Measurements from ENCODE around the gene HYCC1. TPM values are rescaled to one million over a fixed set of nuclear protein-coding genes. Genes with fewer than 3 reads are reported as not detected.
A peak's percentile ranks its signal among the peaks of the same experiment; 100 is the strongest.

HYCC1 gene
- total and polyA plus RNA-seq, 9 of the 15 experiments (the other 6 are each of a cell fraction or from before 2014, with no cell fraction given): 11.2 to 40.6 (median 37.9) TPM

DNA sequence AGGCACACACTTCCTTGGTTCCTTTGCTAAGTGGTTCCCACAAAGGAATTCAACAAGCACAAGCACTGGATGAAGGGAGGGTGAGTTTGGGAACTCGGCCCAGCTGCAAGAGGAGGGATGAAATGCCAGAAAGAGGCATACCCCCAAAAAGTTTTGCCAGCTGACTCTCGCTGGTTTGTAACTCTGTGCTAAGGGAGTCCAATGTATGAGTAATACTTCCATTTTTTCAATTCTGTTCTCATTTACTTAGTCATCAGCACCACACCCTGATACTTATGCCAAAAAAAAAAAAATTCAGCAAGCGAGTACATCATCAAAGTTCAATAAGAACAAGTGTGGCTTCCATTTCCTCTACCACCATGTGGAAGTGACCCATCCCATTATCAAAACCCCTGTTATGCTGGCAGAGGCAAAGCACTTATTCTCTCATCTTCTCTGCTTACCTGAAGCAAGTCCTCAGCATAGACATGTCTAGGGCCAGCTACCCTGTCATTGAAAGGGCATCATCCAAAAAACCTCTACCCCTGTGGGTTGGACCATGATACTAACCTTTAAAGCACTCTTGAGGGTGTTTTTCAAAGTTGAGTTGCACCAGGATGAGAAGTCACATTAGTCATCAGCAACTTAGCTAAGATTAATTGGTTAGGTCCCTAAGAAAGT, 6.9 kb upstream of the HYCC1 start (continued):
- TF ChIP-seq CLOCK (CRISPR knock-in tag; IDR thresholded peaks at IDR 0.05; ENCODE audit: borderline replicate concordance) (no peak), ZNF384 (IDR thresholded peaks at IDR 0.05; ENCODE audit: low read depth, low read length) (peak; percentile 55; the same call in 1 of the 2 replicates), BRF1 (IDR thresholded peaks at IDR 0.05; ENCODE audit: borderline replicate concordance, extremely low read depth, insufficient read length) (no peak), ZFX (CRISPR knock-in tag; IDR thresholded peaks at IDR 0.05) (no peak), ATF4 (CRISPR knock-in tag; IDR thresholded peaks at IDR 0.05) (no peak), ZNF584 (CRISPR knock-in tag; IDR thresholded peaks at IDR 0.05; ENCODE audit: low read depth) (no peak), RBM22 (IDR thresholded peaks at IDR 0.05; ENCODE audit: low read depth, low read length, poor library complexity, severe bottlenecking) (no peak), NUFIP1 (IDR thresholded peaks at IDR 0.05; ENCODE audit: partially characterized antibody) (no peak), ZNF589 (CRISPR knock-in tag; IDR thresholded peaks at IDR 0.05; ENCODE audit: low read depth) (no peak), GABPA (tag; conservative IDR thresholded peaks at IDR 0.05; ENCODE audit: low read depth) (no peak), TEAD4 (IDR thresholded peaks at IDR 0.05; ENCODE audit: low read length) (no peak), TEAD4 (CRISPR knock-in tag; IDR thresholded peaks at IDR 0.05; ENCODE audit: borderline replicate concordance) (no peak), ZSCAN29 (IDR thresholded peaks at IDR 0.05) (no peak), FOSL1 (tag; conservative IDR thresholded peaks at IDR 0.05) (0 out of 2 replicates have a peak, but pooled peaks have one; percentile 23)
- TF ChIP-seq, protein P1, sequence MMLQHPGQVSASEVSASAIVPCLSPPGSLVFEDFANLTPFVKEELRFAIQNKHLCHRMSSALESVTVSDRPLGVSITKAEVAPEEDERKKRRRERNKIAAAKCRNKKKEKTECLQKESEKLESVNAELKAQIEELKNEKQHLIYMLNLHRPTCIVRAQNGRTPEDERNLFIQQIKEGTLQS (IDR thresholded peaks at IDR 0.05): peak; percentile 55
- TF ChIP-seq, protein P1 (CRISPR knock-in tag; conservative IDR thresholded peaks at IDR 0.05): no peak
- TF ChIP-seq, protein P2, sequence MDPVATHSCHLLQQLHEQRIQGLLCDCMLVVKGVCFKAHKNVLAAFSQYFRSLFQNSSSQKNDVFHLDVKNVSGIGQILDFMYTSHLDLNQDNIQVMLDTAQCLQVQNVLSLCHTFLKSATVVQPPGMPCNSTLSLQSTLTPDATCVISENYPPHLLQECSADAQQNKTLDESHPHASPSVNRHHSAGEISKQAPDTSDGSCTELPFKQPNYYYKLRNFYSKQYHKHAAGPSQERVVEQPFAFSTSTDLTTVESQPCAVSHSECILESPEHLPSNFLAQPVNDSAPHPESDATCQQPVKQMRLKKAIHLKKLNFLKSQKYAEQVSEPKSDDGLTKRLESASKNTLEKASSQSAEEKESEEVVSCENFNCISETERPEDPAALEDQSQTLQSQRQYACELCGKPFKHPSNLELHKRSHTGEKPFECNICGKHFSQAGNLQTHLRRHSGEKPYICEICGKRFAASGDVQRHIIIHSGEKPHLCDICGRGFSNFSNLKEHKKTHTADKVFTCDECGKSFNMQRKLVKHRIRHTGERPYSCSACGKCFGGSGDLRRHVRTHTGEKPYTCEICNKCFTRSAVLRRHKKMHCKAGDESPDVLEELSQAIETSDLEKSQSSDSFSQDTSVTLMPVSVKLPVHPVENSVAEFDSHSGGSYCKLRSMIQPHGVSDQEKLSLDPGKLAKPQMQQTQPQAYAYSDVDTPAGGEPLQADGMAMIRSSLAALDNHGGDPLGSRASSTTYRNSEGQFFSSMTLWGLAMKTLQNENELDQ (CRISPR knock-in tag; IDR thresholded peaks at IDR 0.05; ENCODE audit: borderline replicate concordance): no peak
- TF ChIP-seq, protein P3, sequence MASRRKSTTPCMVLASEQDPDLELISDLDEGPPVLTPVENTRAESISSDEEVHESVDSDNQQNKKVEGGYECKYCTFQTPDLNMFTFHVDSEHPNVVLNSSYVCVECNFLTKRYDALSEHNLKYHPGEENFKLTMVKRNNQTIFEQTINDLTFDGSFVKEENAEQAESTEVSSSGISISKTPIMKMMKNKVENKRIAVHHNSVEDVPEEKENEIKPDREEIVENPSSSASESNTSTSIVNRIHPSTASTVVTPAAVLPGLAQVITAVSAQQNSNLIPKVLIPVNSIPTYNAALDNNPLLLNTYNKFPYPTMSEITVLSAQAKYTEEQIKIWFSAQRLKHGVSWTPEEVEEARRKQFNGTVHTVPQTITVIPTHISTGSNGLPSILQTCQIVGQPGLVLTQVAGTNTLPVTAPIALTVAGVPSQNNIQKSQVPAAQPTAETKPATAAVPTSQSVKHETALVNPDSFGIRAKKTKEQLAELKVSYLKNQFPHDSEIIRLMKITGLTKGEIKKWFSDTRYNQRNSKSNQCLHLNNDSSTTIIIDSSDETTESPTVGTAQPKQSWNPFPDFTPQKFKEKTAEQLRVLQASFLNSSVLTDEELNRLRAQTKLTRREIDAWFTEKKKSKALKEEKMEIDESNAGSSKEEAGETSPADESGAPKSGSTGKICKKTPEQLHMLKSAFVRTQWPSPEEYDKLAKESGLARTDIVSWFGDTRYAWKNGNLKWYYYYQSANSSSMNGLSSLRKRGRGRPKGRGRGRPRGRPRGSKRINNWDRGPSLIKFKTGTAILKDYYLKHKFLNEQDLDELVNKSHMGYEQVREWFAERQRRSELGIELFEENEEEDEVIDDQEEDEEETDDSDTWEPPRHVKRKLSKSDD (conservative IDR thresholded peaks at IDR 0.05; ENCODE audit: low read length): no peak

Data from K562 (cell line).